PC-9 (cell line): Measurements from ENCODE around the gene SH3GL2. TPM values are rescaled to one million over a fixed set of nuclear protein-coding genes. Genes with fewer than 3 reads are reported as not detected.

ENCODE experiments used
- BruUV-seq: library from RNA; stranded (reverse); fragments of 400-500 nt; replicated peaks from 2 replicates; lab custom pipeline; 2021; lab: Mats Ljungman, UMichigan
- CTCF ChIA-PET: fragments of 300-600 bp; sonication (Branson Sonifier 250); formaldehyde crosslinking; loops from one replicate; lab custom pipeline; 2022; ENCODE audit warnings: antibody characterized with exemption; lab: Charles Lee
- POLR2A ChIA-PET: fragments of 300-600 bp; sonication (Branson Sonifier 250); formaldehyde crosslinking; loops from one replicate; lab custom pipeline; 2022; ENCODE audit warnings: antibody characterized with exemption; ENCODE audit not compliant: unreplicated experiment; lab: Charles Lee
- DNase-seq, 2 experiments: peaks; one replicate each; pipeline versions ENCODE4 v3.0.0 to v3.0.0-alpha.2; 2015 to 2022; ENCODE audit warnings: mixed read lengths in 1 of 2
- H2AFZ ChIP-seq: fragments of 200-600 bp; sonication (generic); 2 replicates; pipeline ENCODE4 v1.8.1; 2017; ENCODE audit warnings: antibody characterized with exemption
- H3F3A ChIP-seq: fragments of 200-600 bp; sonication (generic); 2 replicates; pipeline ENCODE4 v1.8.1; 2017; ENCODE audit warnings: antibody characterized with exemption, mild to moderate bottlenecking, low read depth; ENCODE audit not compliant: insufficient read depth
- H3K27ac ChIP-seq: fragments of 200-600 bp; sonication (generic); 2 replicates; pipeline ENCODE4 v1.6.1; 2016; ENCODE audit warnings: mixed run types
- H3K27me3 ChIP-seq: fragments of 200-600 bp; sonication (generic); 2 replicates; pipeline ENCODE4 v1.6.1; 2016; ENCODE audit warnings: low read depth, mixed run types; ENCODE audit not compliant: insufficient read depth
- H3K36me3 ChIP-seq: fragments of 200-600 bp; sonication (generic); 2 replicates; pipeline ENCODE4 v1.6.1; 2016; ENCODE audit warnings: low read depth, mixed run types
- H3K4me1 ChIP-seq: fragments of 200-600 bp; sonication (generic); replicated peaks from 2 replicates; pipeline ENCODE4 v1.6.1; 2016; ENCODE audit warnings: mixed run types; ENCODE audit not compliant: insufficient read depth
- H3K4me2 ChIP-seq: fragments of 200-600 bp; sonication (generic); 2 replicates; pipeline ENCODE4 v1.6.1; 2017; ENCODE audit warnings: mixed run types
- H3K4me3 ChIP-seq: fragments of 200-600 bp; sonication (generic); 2 replicates; pipeline ENCODE4 v1.6.1; 2016; ENCODE audit warnings: mixed run types
- H3K79me2 ChIP-seq: fragments of 200-600 bp; sonication (generic); 2 replicates; pipeline ENCODE4 v1.6.1; 2017; ENCODE audit warnings: low read depth, mixed run types
- H3K9me2 ChIP-seq: fragments of 200-600 bp; sonication (generic); 2 replicates; pipeline ENCODE4 v1.8.1; 2017; ENCODE audit warnings: mild to moderate bottlenecking; ENCODE audit not compliant: insufficient read depth
- H3K9me3 ChIP-seq: fragments of 200-600 bp; sonication (generic); 2 replicates; pipeline ENCODE4 v1.8.1; 2016; ENCODE audit warnings: low read depth; ENCODE audit not compliant: insufficient read depth
- H4K20me1 ChIP-seq: fragments of 200-600 bp; sonication (generic); 2 replicates; pipeline ENCODE4 v1.8.1; 2017; ENCODE audit not compliant: insufficient read depth
- CTCF ChIP-seq: fragments of 200-600 bp; sonication (generic); conservative IDR thresholded peaks from 2 replicates; pipeline ENCODE4 v1.6.1; 2017; ENCODE audit warnings: mixed run types, antibody characterized with exemption, mild to moderate bottlenecking, moderate library complexity
- EZH2 ChIP-seq: fragments of 200-600 bp; sonication (generic); IDR thresholded peaks from 2 replicates; pipeline ENCODE4 v1.8.0; 2017; ENCODE audit warnings: antibody characterized with exemption, low read depth
- intact Hi-C: fragments of 100-400 bp; cut with micrococcal nuclease; formaldehyde crosslinking; loops from one replicate; pipeline ENCODE4 v1.10.0; 2022; ENCODE audit not compliant: unreplicated experiment
- total RNA-seq: library from RNA; stranded (reverse); gene quantifications from 2 replicates; pipeline ENCODE4 v1.2.3, GENCODE V29; 2021

Gene SH3GL2
- total RNA-seq, 1 experiment from 2014 or later: not detected

- TF ChIP-seq EZH2 (no peak), CTCF (no peak)
- ChIA-PET POLR2A (no interaction called here), CTCF (no interaction called here)
- no peak for DNase-seq
- no peaks in the 10 kb centered on the region for H4K20me1 ChIP-seq
- no peak overlapping the region for H2AFZ ChIP-seq
- H3K9me2 ChIP-seq: no peaks in the 10 kb centered on the region
- H3F3A ChIP-seq: no peaks in the 10 kb centered on the region
- H3K9me3 ChIP-seq: no peaks in the 10 kb centered on the region
- H3K4me3 ChIP-seq: no peak overlapping the region
- intact Hi-C loops: no loop called here
- H3K79me2 ChIP-seq: no peaks in the 10 kb centered on the region
- H3K36me3 ChIP-seq: no peaks in the 10 kb centered on the region
- no peak overlapping the region for H3K4me2 ChIP-seq
- no peak overlapping the region for H3K27ac ChIP-seq
- BruUV-seq: no TSS peak
- no peaks in the 10 kb centered on the region for H3K4me1 ChIP-seq
- H3K27me3 ChIP-seq: no peaks in the 10 kb centered on the region
These were observed 264.4 kb downstream of the SH3GL2 start for GRCh38 chr9:17843236-17843635.
